NT2/D1 (cell line): ENCODE data around the gene LONP2.
"Not testable (repeated sequence)": the region's sequence is repeated elsewhere in the genome, so short reads cannot be mapped to it uniquely, and the experiment has no call there.

ENCODE experiments used
- SUZ12 ChIP-seq: IDR thresholded peaks from 2 replicates; pipeline ENCODE4 v1.6.1; 2011; ENCODE audit not compliant: insufficient read length, insufficient read depth; ENCODE audit errors: extremely low read depth
- YY1 ChIP-seq: IDR thresholded peaks from 2 replicates; pipeline ENCODE4 v1.6.1; 2011; ENCODE audit not compliant: insufficient read length, insufficient read depth
- ZNF274 ChIP-seq: IDR thresholded peaks from 2 replicates; pipeline ENCODE4 v1.6.1; 2011; ENCODE audit warnings: mild to moderate bottlenecking, low read depth, low read length

- TF ChIP-seq SUZ12, ZNF274, YY1: not testable (repeated sequence)
These were observed 69.8 kb downstream of the LONP2 start for GRCh38 chr16:48313905-48314304.
